ENCODE results near the gene ARHGEF12. TPM values are rescaled to one million over a fixed set of nuclear protein-coding genes. Genes with fewer than 3 reads are reported as not detected.

The ARHGEF12 gene
- polyA plus RNA-seq, 2 of the 4 experiments (the other 2 are of a cell fraction) = 16.7 to 27.2 TPM

DNA sequence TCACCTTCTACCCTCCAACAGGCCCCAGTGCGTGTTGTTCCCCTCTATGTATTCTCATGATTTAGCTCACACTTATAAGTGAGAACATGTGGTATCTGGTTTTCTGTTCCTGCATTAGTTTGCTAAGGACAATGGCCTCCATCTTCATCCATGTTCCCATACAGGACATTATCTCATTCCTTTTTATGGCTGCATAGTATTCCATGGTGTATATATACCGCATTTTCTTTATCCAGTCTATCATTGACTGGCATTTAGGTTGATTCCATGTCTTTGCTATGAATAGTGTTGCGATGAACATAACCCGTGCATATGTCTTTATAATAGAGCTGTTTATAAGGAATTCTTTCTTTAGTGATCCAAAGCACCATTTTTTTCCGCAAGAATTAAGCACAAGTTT lies 39.7 kb upstream of the ARHGEF12 start (continued):
- no peak for TF ChIP-seq ATOH8 (CRISPR knock-in tag; IDR thresholded peaks at IDR 0.05; ENCODE audit: low read depth)
- TF ChIP-seq RAD21 (conservative IDR thresholded peaks at IDR 0.05 in 1 of 2, IDR thresholded peaks at IDR 0.05 in 1 of 2) = no peak
- no peak for TF ChIP-seq NR3C1 (IDR thresholded peaks at IDR 0.05)
- TF ChIP-seq JUNB (IDR thresholded peaks at IDR 0.05) = no peak

DNA sequence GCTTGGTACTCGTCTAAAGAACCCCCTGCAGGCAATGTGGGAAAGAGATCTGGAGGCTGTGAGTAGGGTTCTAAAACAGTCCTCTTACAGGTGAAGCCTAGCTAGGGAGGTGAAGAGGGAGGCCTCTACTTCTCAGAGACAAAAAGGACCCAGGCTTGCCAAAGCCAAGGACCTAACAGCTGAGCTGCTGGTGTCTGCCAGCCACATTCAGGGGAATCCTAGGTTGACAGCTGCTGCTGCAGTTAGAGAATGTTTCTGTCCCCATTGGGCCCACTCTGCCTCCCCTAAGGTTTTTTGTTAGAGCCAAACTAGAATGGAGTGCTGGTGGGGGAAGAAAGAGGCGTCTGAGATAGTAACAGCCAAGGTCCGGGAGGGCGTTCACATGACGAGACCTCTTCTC lies 37.8 kb upstream of the ARHGEF12 start:
- ATAC-seq = no peak
- POLR2A ChIA-PET = no interaction called here
- TF ChIP-seq SMC3 (IDR thresholded peaks at IDR 0.05) (no peak), EHMT2 (IDR thresholded peaks at IDR 0.05; ENCODE audit: low read depth) (no peak), RARB (CRISPR knock-in tag; IDR thresholded peaks at IDR 0.05) (no peak), JUNB (IDR thresholded peaks at IDR 0.05) (no peak), NR3C1 (IDR thresholded peaks at IDR 0.05) (no peak), CHD4 (IDR thresholded peaks at IDR 0.05; ENCODE audit: borderline replicate concordance) (no peak), HOXB5 (CRISPR knock-in tag; IDR thresholded peaks at IDR 0.05) (no peak), ZSCAN20 (CRISPR knock-in tag; IDR thresholded peaks at IDR 0.05) (no peak), HOXB13 (CRISPR knock-in tag; IDR thresholded peaks at IDR 0.05; ENCODE audit: low read depth) (no peak), JUN (IDR thresholded peaks at IDR 0.05) (no peak), TFCP2L1 (CRISPR knock-in tag; IDR thresholded peaks at IDR 0.05) (no peak), CBX2 (IDR thresholded peaks at IDR 0.05; ENCODE audit: borderline replicate concordance, low read depth) (no peak), HES2 (IDR thresholded peaks at IDR 0.05) (no peak), ZC3H11A (IDR thresholded peaks at IDR 0.05) (no peak), EP300 (IDR thresholded peaks at IDR 0.05) (no peak), HMGXB4 (CRISPR knock-in tag; IDR thresholded peaks at IDR 0.05; ENCODE audit: borderline replicate concordance) (no peak), FOSL2 (IDR thresholded peaks at IDR 0.05) (no peak), FOSL2 (CRISPR knock-in tag; IDR thresholded peaks at IDR 0.05) (no peak), HOXA7 (CRISPR knock-in tag; IDR thresholded peaks at IDR 0.05) (no peak)
- TF ChIP-seq, protein P1, sequence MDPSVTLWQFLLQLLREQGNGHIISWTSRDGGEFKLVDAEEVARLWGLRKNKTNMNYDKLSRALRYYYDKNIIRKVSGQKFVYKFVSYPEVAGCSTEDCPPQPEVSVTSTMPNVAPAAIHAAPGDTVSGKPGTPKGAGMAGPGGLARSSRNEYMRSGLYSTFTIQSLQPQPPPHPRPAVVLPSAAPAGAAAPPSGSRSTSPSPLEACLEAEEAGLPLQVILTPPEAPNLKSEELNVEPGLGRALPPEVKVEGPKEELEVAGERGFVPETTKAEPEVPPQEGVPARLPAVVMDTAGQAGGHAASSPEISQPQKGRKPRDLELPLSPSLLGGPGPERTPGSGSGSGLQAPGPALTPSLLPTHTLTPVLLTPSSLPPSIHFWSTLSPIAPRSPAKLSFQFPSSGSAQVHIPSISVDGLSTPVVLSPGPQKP (IDR thresholded peaks at IDR 0.05; ENCODE audit: low read depth, low read length) = no peak
- TF ChIP-seq, protein P2, sequence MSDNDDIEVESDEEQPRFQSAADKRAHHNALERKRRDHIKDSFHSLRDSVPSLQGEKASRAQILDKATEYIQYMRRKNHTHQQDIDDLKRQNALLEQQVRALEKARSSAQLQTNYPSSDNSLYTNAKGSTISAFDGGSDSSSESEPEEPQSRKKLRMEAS (IDR thresholded peaks at IDR 0.05) = no peak
- H3K27ac ChIP-seq = no peak overlapping the region
- WGBS (ENCODE audit: missing lambda C conversion rate) = 77% methylated on average over 5 of the region's 5 CpGs
- no peak for DNase-seq (ENCODE audit: low read depth in 1 of 2, low spot score in 1 of 2)
- peaks cover 6% of the 10 kb centered on the region; the same call in 2 of the 3 replicates for H3K4me1 ChIP-seq
- no peak overlapping the region for H3K4me3 ChIP-seq
- no peak overlapping the region for H3K4me2 ChIP-seq
- no peaks in the 10 kb centered on the region for H3K9me3 ChIP-seq
- no peak for FAIRE-seq
- CTCF ChIA-PET = interaction anchor here (0.9 to 15.7 kb wide), 9 partner anchors 8 to 190 kb away, joined by 3 to 407 read pairs (median 5); partner anchors contain the start of gene POU2F3
